OCI-LY3 (cell line): ENCODE measurements around the gene ZYG11A.

Experiments
- H2AFZ ChIP-seq: fragments of 200-600, 300-600 bp; shearing (Covaris generic); 2 replicates; pipeline ENCODE4 v1.6.0; 2014; ENCODE audit warnings: antibody characterized with exemption, low read depth, low read length
- H3K27ac ChIP-seq: fragments of 200-600, 300-600 bp; sonication (generic); 2 replicates; pipeline ENCODE4 v1.5.1; 2014; ENCODE audit warnings: mild to moderate bottlenecking, low read length, moderate library complexity, mixed read lengths
- H3K27me3 ChIP-seq: fragments of 200-600, 300-600 bp; sonication (generic); 2 replicates; pipeline ENCODE4 v1.6.1; 2014; ENCODE audit warnings: low read depth, low read length, mixed read lengths
- H3K36me3 ChIP-seq: fragments of 200-600, 300-600 bp; sonication (generic); replicated peaks from 2 replicates; pipeline ENCODE3; 2014; ENCODE audit warnings: low read depth, low read length, mixed read lengths
- H3K4me1 ChIP-seq: fragments of 300-600, 200-600 bp; sonication (generic); 2 replicates; pipeline ENCODE4 v1.6.1; 2014; ENCODE audit warnings: low read length, mixed read lengths
- H3K4me2 ChIP-seq: fragments of 200-600, 300-600 bp; sonication (generic); 2 replicates; pipeline ENCODE4 v1.6.1; 2014; ENCODE audit warnings: low read length, mixed read lengths
- H3K4me3 ChIP-seq: fragments of 300-600, 200-600 bp; sonication (generic); 2 replicates; pipeline ENCODE4 v1.5.1; 2014; ENCODE audit warnings: antibody characterized with exemption, mild to moderate bottlenecking, low read length, moderate library complexity
- H3K79me2 ChIP-seq: fragments of 300-600, 200-600 bp; shearing (Covaris generic); 2 replicates; pipeline ENCODE4 v1.6.1; 2014; ENCODE audit warnings: mild to moderate bottlenecking, low read length, mixed read lengths
- H3K9ac ChIP-seq: fragments of 300-600, 200-600 bp; shearing (Covaris generic); 2 replicates; pipeline ENCODE4 v1.6.0; 2014; ENCODE audit warnings: mild to moderate bottlenecking, low read length, moderate library complexity
- H3K9me3 ChIP-seq: fragments of 200-600, 300-600 bp; shearing (Covaris generic); 2 replicates; pipeline ENCODE4 v1.6.1; 2014; ENCODE audit warnings: low read length, mixed read lengths; ENCODE audit not compliant: insufficient read depth
- H4K20me1 ChIP-seq: fragments of 200-600, 300-600 bp; sonication (generic); 2 replicates; pipeline ENCODE4 v1.6.1; 2016; ENCODE audit warnings: low read length, mixed read lengths; ENCODE audit not compliant: insufficient read depth
- EZH2phosphoT487 ChIP-seq: fragments of 200-600 bp; shearing (Covaris generic); IDR thresholded peaks from 2 replicates; pipeline ENCODE4 v1.6.1; 2018; ENCODE audit warnings: antibody characterized with exemption, mixed run types, low read depth
- TF ChIP-seq, protein P1 (sequence below): fragments of 200-600, 300-600 bp; sonication (generic); IDR thresholded peaks from 2 replicates; pipeline ENCODE4 v1.5.1; 2014; ENCODE audit warnings: antibody characterized with exemption, low read length, low read depth

ZYG11A gene

DNA sequence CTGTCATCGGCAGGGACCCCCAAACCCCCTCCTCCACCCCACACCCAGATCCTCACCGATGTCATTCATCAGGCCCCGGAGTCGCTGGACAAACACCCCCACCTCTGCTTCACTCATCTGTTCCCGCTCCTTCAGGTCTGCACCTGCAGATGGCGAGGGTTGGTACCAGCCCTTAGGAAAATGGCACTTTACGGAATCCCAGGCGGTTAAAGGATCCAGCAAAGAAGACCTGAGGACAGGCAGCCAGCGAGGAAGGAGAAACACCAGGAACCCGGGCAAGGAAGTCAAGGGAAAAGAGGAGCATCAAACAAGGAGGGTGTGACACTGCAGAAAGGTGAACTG, 65.2 kb downstream of the ZYG11A start:
- Histone ChIP-seq H4K20me1 (no peaks in the 10 kb centered on the region), H3K9me3 (no peaks in the 10 kb centered on the region), H3K9ac (no peak overlapping the region), H2AFZ (no peak overlapping the region), H3K4me1 (peaks cover 4% of the 10 kb centered on the region; the same call in 1 of the 2 replicates), H3K36me3 (no peaks in the 10 kb centered on the region), H3K4me3 (no peak overlapping the region), H3K4me2 (no peak overlapping the region), H3K27ac (no peak overlapping the region), H3K27me3 (no peaks in the 10 kb centered on the region), H3K79me2 (no peaks in the 10 kb centered on the region)
- TF ChIP-seq EZH2phosphoT487: no peak
- TF ChIP-seq, protein P1, sequence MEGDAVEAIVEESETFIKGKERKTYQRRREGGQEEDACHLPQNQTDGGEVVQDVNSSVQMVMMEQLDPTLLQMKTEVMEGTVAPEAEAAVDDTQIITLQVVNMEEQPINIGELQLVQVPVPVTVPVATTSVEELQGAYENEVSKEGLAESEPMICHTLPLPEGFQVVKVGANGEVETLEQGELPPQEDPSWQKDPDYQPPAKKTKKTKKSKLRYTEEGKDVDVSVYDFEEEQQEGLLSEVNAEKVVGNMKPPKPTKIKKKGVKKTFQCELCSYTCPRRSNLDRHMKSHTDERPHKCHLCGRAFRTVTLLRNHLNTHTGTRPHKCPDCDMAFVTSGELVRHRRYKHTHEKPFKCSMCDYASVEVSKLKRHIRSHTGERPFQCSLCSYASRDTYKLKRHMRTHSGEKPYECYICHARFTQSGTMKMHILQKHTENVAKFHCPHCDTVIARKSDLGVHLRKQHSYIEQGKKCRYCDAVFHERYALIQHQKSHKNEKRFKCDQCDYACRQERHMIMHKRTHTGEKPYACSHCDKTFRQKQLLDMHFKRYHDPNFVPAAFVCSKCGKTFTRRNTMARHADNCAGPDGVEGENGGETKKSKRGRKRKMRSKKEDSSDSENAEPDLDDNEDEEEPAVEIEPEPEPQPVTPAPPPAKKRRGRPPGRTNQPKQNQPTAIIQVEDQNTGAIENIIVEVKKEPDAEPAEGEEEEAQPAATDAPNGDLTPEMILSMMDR: no peak

DNA sequence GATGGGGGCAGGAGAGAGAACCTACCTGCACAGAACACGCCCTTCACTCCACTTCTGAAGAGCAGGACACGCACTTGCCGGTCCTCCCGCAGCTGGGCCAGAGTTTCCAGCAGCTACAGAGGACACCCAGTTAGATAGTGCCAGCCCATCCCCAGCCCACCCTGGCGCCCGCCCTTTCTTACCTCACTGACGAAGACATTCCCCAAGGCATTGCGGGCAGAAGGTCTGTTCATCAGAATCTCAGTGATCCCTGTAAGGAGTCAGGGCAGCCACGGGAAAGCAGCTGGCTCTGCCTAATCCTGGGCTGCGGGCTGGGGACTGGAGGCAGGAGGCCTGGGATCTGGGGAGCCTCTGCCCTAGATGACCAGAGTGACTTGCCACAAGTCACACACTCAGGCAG, 69.0 kb downstream of the ZYG11A start:
- Histone ChIP-seq H3K4me1 (no peaks in the 10 kb centered on the region), H3K36me3 (no peaks in the 10 kb centered on the region), H3K9ac (no peak overlapping the region), H3K27ac (no peak overlapping the region), H4K20me1 (no peaks in the 10 kb centered on the region), H2AFZ (no peak overlapping the region), H3K9me3 (no peaks in the 10 kb centered on the region), H3K4me2 (no peak overlapping the region), H3K27me3 (no peaks in the 10 kb centered on the region), H3K79me2 (no peaks in the 10 kb centered on the region), H3K4me3 (no peak overlapping the region)
- no peak for TF ChIP-seq EZH2phosphoT487
- TF ChIP-seq, protein P1: no peak

DNA sequence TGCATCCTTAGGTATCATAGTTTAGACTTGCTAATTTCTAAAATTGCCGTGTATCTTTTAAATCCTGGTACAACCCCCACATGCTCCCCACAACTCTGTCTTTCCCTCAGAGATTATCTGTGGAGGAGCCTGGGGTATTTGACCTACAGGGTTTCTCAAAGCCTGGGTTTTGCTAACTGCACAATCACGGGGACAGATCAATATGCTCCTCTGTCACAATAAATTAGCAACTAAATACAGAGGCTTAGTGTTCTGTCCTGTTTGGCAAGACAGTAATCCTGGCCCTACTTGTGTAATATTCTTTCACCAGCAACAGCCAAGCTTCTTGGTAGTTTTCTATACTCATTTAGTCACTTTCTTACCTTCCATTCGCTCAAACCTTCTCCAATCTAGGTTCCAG, 70.5 kb downstream of the ZYG11A start:
- H3K4me1 ChIP-seq: no peaks in the 10 kb centered on the region
- H3K79me2 ChIP-seq: no peaks in the 10 kb centered on the region
- no peak overlapping the region for H3K4me3 ChIP-seq
- no peak for TF ChIP-seq EZH2phosphoT487
- TF ChIP-seq, protein P1: no peak
- no peaks in the 10 kb centered on the region for H3K9me3 ChIP-seq
- no peaks in the 10 kb centered on the region for H3K36me3 ChIP-seq
- H4K20me1 ChIP-seq: no peaks in the 10 kb centered on the region
- no peak overlapping the region for H2AFZ ChIP-seq
- H3K9ac ChIP-seq: no peak overlapping the region
- H3K27me3 ChIP-seq: no peaks in the 10 kb centered on the region
- H3K27ac ChIP-seq: no peak overlapping the region
- no peak overlapping the region for H3K4me2 ChIP-seq

DNA sequence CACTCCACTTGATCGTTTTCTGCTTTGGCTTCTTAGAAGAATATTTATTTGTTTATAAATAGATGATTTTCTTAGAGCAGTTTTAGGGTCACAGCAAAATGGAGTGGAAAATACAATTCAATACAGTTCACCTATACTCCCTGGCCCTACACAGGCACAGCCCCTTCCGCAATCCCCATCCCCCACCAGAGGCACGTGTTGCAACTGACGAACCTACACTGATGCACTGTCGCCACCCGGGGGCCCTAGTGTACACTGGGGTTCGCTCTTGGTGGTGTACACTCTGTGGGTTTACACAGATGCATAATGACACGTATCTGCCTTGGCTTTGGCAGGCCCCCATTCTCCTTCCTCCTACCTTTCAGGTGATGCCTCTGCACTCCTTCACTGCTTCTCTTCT, 71.0 kb downstream of the ZYG11A start:
- TF ChIP-seq, protein P1: no peak
- TF ChIP-seq EZH2phosphoT487: no peak
- Histone ChIP-seq H3K79me2 (no peaks in the 10 kb centered on the region), H3K4me2 (no peak overlapping the region), H3K4me3 (no peak overlapping the region), H3K9ac (no peak overlapping the region), H3K27ac (no peak overlapping the region), H3K36me3 (no peaks in the 10 kb centered on the region), H3K9me3 (no peaks in the 10 kb centered on the region), H2AFZ (no peak overlapping the region), H3K27me3 (no peaks in the 10 kb centered on the region), H4K20me1 (no peaks in the 10 kb centered on the region), H3K4me1 (no peaks in the 10 kb centered on the region)
